ENCODE measurements around the gene LUZP2.

LUZP2 gene

GRCh38 chr11:24514219-24514594 lies 17.4 kb downstream of the LUZP2 start:
- H3K4me3 ChIP-seq (ENCODE audit: low read length), result no peak overlapping the region
- TF ChIP-seq CTCF (conservative IDR thresholded peaks at IDR 0.05; ENCODE audit: low read depth, low read length), result no peak
- DNase-seq (ENCODE audit: low read depth), result no peak

- TF ChIP-seq CTCF (conservative IDR thresholded peaks at IDR 0.05; ENCODE audit: low read depth, low read length), result peak; percentile 7
- H3K4me3 ChIP-seq (ENCODE audit: low read length), result no peak overlapping the region
- DNase-seq (ENCODE audit: low read depth), result no peak
Observed at GRCh38 chr11:24515632-24516031, 18.8 kb downstream of the LUZP2 start.

- DNase-seq (ENCODE audit: low read depth), result no peak
- H3K4me3 ChIP-seq (ENCODE audit: low read length), result no peak overlapping the region
- no peak for TF ChIP-seq CTCF (conservative IDR thresholded peaks at IDR 0.05; ENCODE audit: low read depth, low read length)
Observed at GRCh38 chr11:24516638-24517037, 19.8 kb downstream of the LUZP2 start.

- H3K4me3 ChIP-seq (ENCODE audit: low read length), result no peak overlapping the region
- TF ChIP-seq CTCF (conservative IDR thresholded peaks at IDR 0.05; ENCODE audit: low read depth, low read length), result no peak
- no peak for DNase-seq (ENCODE audit: low read depth)
Observed at GRCh38 chr11:24521601-24522000, 24.7 kb downstream of the LUZP2 start.

GRCh38 chr11:24524156-24524555 lies 27.3 kb downstream of the LUZP2 start:
- TF ChIP-seq CTCF (conservative IDR thresholded peaks at IDR 0.05; ENCODE audit: low read depth, low read length), result no peak
- no peak overlapping the region for H3K4me3 ChIP-seq (ENCODE audit: low read length)
- no peak for DNase-seq (ENCODE audit: low read depth)

- no peak for TF ChIP-seq CTCF (conservative IDR thresholded peaks at IDR 0.05; ENCODE audit: low read depth, low read length)
- DNase-seq (ENCODE audit: low read depth), result no peak
- no peak overlapping the region for H3K4me3 ChIP-seq (ENCODE audit: low read length)
Observed at GRCh38 chr11:24531528-24531927, 34.7 kb downstream of the LUZP2 start.

- no peak for DNase-seq (ENCODE audit: low read depth)
Observed at GRCh38 chr11:24543771-24544170, 46.9 kb downstream of the LUZP2 start.

More at GRCh38 chr11:24543771-24544170, 46.9 kb downstream of the LUZP2 start:
- TF ChIP-seq CTCF (conservative IDR thresholded peaks at IDR 0.05; ENCODE audit: low read depth, low read length), result no peak
- no peak overlapping the region for H3K4me3 ChIP-seq (ENCODE audit: low read length)

All from retinal pigment epithelial cell (primary cell).